Activated CD8-positive, alpha-beta memory T cell treated with anti-CD3 and anti-CD28 coated beads, Interleukin-2, amount 10 ng/mL, durations not matched to agents 7 days and 5 days (primary cell): ENCODE data around the gene OR5P2. TPM values are rescaled to one million over a fixed set of nuclear protein-coding genes. Genes with fewer than 3 reads are reported as not detected.
"Not testable (repeated sequence)": the region's sequence is repeated elsewhere in the genome, so short reads cannot be mapped to it uniquely, and the experiment has no call there.

Experiments used
- ATAC-seq: fragments of 150-1000 bp; cut with Tn5 transposase; one replicate; pipeline ENCODE4 v1.10.0; 2021; ENCODE audit warnings: moderate library complexity
- CTCF ChIA-PET: fragments of 350-600 bp; sonication (Branson Sonifier 250); formaldehyde crosslinking; loops from one replicate; lab custom pipeline; 2021; ENCODE audit warnings: antibody characterized with exemption; lab: Charles Lee
- DNase-seq: peaks from one replicate; pipeline ENCODE4 v3.0.0-alpha.2; 2020
- H3K27ac Mint-ChIP-seq: one replicate; pipeline ENCODE4 v1.8.0; 2021; ENCODE audit warnings: mild to moderate bottlenecking, mixed read lengths
- H3K27me3 Mint-ChIP-seq: one replicate; pipeline ENCODE4 v1.8.0; 2021; ENCODE audit warnings: mixed read lengths
- H3K36me3 Mint-ChIP-seq: one replicate; pipeline ENCODE4 v1.8.0; 2021; ENCODE audit warnings: mild to moderate bottlenecking, mixed read lengths
- H3K4me1 Mint-ChIP-seq: one replicate; pipeline ENCODE4 v1.8.0; 2021; ENCODE audit warnings: mixed read lengths
- H3K4me3 Mint-ChIP-seq: one replicate; pipeline ENCODE4 v1.8.0; 2021; ENCODE audit warnings: mild to moderate bottlenecking, moderate library complexity, mixed read lengths
- H3K9me3 Mint-ChIP-seq: one replicate; pipeline ENCODE4 v1.8.0; 2022; ENCODE audit warnings: low read depth, mixed read lengths
- total RNA-seq, 2 experiments: library from RNA; stranded (reverse); gene quantifications; one replicate each; pipeline ENCODE4 v1.2.3, GENCODE V29; 2021

Gene OR5P2, protein sequence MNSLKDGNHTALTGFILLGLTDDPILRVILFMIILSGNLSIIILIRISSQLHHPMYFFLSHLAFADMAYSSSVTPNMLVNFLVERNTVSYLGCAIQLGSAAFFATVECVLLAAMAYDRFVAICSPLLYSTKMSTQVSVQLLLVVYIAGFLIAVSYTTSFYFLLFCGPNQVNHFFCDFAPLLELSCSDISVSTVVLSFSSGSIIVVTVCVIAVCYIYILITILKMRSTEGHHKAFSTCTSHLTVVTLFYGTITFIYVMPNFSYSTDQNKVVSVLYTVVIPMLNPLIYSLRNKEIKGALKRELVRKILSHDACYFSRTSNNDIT
- total RNA-seq = not detected

- ATAC-seq (no peak), DNase-seq (no peak)
- Mint-ChIP-seq H3K27ac (no peak within 1 kb of the TSS), H3K9me3 (no peaks in the 10 kb centered on the region), H3K4me3 (no peak within 1 kb of the TSS), H3K27me3 (no peaks in the 10 kb centered on the region), H3K36me3 (no peaks in the 10 kb centered on the region), H3K4me1 (no peaks in the 10 kb centered on the region)
- CTCF ChIA-PET = no interaction called here
These were observed at the start of gene OR5P2 for GRCh38 chr11:7796842-7797241. OR5P2 (minus strand) TSS chr11:7796942; CDS start chr11:7796942, 0 bp downstream.

GRCh38 chr11:7846003-7846402, 49.3 kb upstream of the OR5P2 start:
- Mint-ChIP-seq H3K4me3 (no peak overlapping the region), H3K36me3 (no peaks in the 10 kb centered on the region), H3K27me3 (peaks cover 2% of the 10 kb centered on the region), H3K9me3 (no peaks in the 10 kb centered on the region), H3K4me1 (no peaks in the 10 kb centered on the region), H3K27ac (no peak overlapping the region)
- CTCF ChIA-PET = no interaction called here
- ATAC-seq (no peak), DNase-seq (no peak)

DNA sequence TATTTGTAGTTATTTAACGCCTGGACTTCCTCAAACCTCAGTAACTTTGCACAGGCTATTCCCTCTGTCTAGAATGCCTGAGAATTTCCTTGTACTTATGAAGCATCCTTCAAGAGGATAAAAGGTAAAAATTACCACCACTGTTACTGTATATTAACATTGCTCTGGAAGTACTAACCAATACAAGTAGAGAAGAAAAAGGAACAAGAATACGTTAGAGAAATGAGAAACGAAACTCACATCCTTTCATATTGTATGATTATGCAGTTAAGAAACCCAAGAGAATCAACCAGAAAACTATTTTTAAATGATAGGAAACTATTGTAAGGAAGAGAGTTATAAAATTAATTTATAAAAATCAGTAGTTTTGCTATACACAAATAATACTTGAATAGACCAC, 48.2 kb upstream of the OR5P2 start:
- H3K4me3 Mint-ChIP-seq = no peak overlapping the region
- DNase-seq (no peak), ATAC-seq (no peak)
- no peak overlapping the region for H3K27ac Mint-ChIP-seq
- H3K9me3 Mint-ChIP-seq = no peaks in the 10 kb centered on the region
- peaks cover 2% of the 10 kb centered on the region for H3K27me3 Mint-ChIP-seq
- H3K36me3 Mint-ChIP-seq = no peaks in the 10 kb centered on the region
- H3K4me1 Mint-ChIP-seq = no peaks in the 10 kb centered on the region
- CTCF ChIA-PET = no interaction called here

GRCh38 chr11:7844521-7844920, 47.8 kb upstream of the OR5P2 start:
- Mint-ChIP-seq H3K4me1 (no peaks in the 10 kb centered on the region), H3K27me3 (peaks cover 2% of the 10 kb centered on the region), H3K4me3 (no peak overlapping the region), H3K36me3 (no peaks in the 10 kb centered on the region), H3K27ac (no peak overlapping the region), H3K9me3 (no peaks in the 10 kb centered on the region)
- no peak for ATAC-seq
- DNase-seq = no peak
- CTCF ChIA-PET = no interaction called here

GRCh38 chr11:7840578-7840977, 43.8 kb upstream of the OR5P2 start:
- Mint-ChIP-seq H3K4me1 (no peaks in the 10 kb centered on the region), H3K36me3 (no peaks in the 10 kb centered on the region), H3K4me3 (no peak overlapping the region), H3K27ac (no peak overlapping the region), H3K27me3 (peaks cover under 1% of the 10 kb centered on the region), H3K9me3 (no peaks in the 10 kb centered on the region)
- ATAC-seq (no peak), DNase-seq (no peak)
- CTCF ChIA-PET = no interaction called here

GRCh38 chr11:7833527-7833926, 36.8 kb upstream of the OR5P2 start:
- Mint-ChIP-seq H3K4me1 (no peaks in the 10 kb centered on the region), H3K9me3 (no peaks in the 10 kb centered on the region), H3K27ac (no peak overlapping the region), H3K36me3 (no peaks in the 10 kb centered on the region), H3K4me3 (no peak overlapping the region), H3K27me3 (no peaks in the 10 kb centered on the region)
- no peak for DNase-seq
- no peak for ATAC-seq
- CTCF ChIA-PET = no interaction called here

DNA sequence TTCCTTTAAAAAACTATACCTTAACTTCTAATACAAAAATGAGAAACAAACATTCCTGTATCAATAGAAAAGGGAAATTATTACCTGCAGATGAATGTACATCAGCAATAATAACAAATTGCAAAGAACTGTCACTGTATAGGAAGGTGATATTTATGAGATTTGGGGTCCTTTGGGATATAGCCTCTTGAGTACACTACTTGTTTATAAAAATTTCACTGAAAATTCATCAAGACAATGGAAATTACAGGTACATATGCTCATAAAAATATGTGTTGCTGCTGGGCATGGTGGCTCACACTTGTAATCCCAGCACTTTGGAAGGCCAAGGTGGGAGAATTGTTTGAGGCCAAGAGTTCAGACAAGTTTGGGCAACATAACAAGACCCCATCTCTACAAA, 34.0 kb upstream of the OR5P2 start, which contains the start of gene OR5P3:
Gene OR5P3 (minus strand): TSS at position 101 of the 400 bp plus-strand sequence.
- Mint-ChIP-seq H3K36me3 (no peaks in the 10 kb centered on the region), H3K27me3 (no peaks in the 10 kb centered on the region), H3K4me1 (no peaks in the 10 kb centered on the region), H3K27ac (no peak within 1 kb of the TSS), H3K9me3 (no peaks in the 10 kb centered on the region), H3K4me3 (no peak within 1 kb of the TSS)
- no peak for ATAC-seq
- DNase-seq = no peak
- CTCF ChIA-PET = no interaction called here

DNA sequence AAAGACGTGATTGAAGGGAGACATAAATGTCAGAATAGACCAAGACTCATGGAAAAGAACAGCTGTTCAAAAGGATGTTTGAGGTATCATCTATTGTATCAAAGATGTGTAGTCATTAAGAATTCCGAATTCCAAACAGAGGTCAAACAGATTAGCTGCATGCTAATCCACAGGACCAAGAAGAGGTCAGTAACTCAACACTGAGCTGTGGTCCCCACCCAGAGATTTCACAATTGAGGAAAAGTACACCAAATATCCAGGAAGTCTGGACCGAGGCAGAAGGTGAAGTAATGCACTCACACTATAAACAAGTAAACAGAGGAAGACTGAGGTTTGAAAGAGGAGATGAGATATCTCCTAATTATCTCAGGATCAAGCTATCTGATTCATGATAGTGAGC, 29.6 kb upstream of the OR5P2 start:
- Mint-ChIP-seq H3K4me1 (no peaks in the 10 kb centered on the region), H3K27ac (no peak overlapping the region), H3K27me3 (no peaks in the 10 kb centered on the region), H3K4me3 (no peak overlapping the region), H3K36me3 (no peaks in the 10 kb centered on the region), H3K9me3 (no peaks in the 10 kb centered on the region)
- ATAC-seq (no peak), DNase-seq (no peak)
- CTCF ChIA-PET = no interaction called here

- H3K27ac Mint-ChIP-seq, H3K27me3 Mint-ChIP-seq, H3K36me3 Mint-ChIP-seq, CTCF ChIA-PET, H3K4me1 Mint-ChIP-seq, H3K9me3 Mint-ChIP-seq, H3K4me3 Mint-ChIP-seq, DNase-seq, ATAC-seq: not testable (repeated sequence)
These were observed 23.7 kb upstream of the OR5P2 start for GRCh38 chr11:7820417-7820816.

- H3K4me1 Mint-ChIP-seq, H3K36me3 Mint-ChIP-seq, H3K27ac Mint-ChIP-seq, H3K9me3 Mint-ChIP-seq, H3K27me3 Mint-ChIP-seq, ATAC-seq, CTCF ChIA-PET, H3K4me3 Mint-ChIP-seq, DNase-seq: not testable (repeated sequence)
These were observed 18.2 kb upstream of the OR5P2 start for GRCh38 chr11:7814897-7815296.

DNA sequence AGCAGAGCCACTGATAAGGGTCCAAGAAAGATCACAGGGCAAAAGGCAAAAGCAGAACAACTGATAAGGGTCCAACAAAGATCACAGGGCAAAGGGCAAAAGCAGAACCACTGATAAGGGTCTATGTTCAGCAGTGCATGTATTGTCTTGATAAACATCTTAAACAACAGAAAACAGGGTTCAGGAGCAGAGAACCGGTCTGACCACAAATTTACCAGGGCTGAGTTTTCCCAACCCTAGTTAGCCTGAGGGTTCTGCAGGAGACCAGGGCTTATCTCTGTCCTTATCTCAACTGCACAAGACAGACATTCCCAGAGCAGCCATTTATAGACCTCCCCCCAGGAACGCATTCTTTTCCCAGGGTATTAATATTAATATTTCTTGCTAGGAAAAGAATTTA, 13.6 kb upstream of the OR5P2 start:
- H3K27me3 Mint-ChIP-seq, ATAC-seq, DNase-seq, CTCF ChIA-PET, H3K4me3 Mint-ChIP-seq, H3K9me3 Mint-ChIP-seq, H3K36me3 Mint-ChIP-seq, H3K4me1 Mint-ChIP-seq, H3K27ac Mint-ChIP-seq: not testable (repeated sequence)

DNA sequence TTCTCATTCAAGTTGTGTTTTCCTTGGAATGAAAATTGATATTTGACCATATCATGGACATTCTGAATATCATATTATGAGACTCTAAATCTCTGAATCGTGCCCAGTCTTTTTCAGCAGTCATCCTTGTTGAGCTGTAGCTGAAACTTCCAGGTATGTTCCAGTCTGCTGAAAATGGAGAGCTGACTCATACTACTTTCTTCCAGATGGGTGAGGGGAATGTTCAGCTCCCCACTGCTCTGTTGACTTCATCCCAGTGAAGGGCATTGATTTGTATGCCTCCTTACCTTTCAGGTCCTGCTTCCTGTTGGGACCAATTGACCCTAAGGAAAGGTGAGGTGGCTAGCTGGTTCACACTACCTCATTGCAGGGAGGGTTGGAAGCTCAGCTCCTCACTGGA, 3.5 kb downstream of the OR5P2 start:
- Mint-ChIP-seq H3K4me3 (no peak overlapping the region), H3K27ac (no peak overlapping the region), H3K4me1 (no peaks in the 10 kb centered on the region), H3K9me3 (peaks cover 2% of the 10 kb centered on the region), H3K27me3 (no peaks in the 10 kb centered on the region), H3K36me3 (no peaks in the 10 kb centered on the region)
- CTCF ChIA-PET = no interaction called here
- no peak for ATAC-seq
- DNase-seq = no peak

DNA sequence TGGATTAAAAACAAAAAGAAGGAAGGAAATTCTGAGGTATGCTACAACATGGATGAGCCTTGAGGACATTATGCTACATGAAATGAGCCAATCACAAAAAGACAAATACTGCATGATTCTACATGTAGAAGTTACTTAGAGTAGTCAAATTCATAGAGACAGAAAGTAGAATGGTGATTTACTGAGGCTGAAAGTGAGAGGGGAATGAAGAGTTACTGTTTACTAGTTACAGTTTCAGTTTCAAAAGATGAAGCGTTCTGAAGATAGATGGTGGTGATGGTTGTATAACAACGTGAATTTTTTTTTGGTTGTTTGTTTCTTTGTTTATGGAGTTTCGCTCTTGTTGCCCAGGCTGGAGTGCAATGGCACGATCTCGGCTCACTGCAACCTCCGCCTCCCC, 9.5 kb downstream of the OR5P2 start:
- Mint-ChIP-seq H3K4me3 (no peak overlapping the region), H3K4me1 (no peaks in the 10 kb centered on the region), H3K36me3 (no peaks in the 10 kb centered on the region), H3K27me3 (no peaks in the 10 kb centered on the region), H3K27ac (no peak overlapping the region), H3K9me3 (peaks cover 2% of the 10 kb centered on the region)
- CTCF ChIA-PET = no interaction called here
- DNase-seq (no peak), ATAC-seq (no peak)

DNA sequence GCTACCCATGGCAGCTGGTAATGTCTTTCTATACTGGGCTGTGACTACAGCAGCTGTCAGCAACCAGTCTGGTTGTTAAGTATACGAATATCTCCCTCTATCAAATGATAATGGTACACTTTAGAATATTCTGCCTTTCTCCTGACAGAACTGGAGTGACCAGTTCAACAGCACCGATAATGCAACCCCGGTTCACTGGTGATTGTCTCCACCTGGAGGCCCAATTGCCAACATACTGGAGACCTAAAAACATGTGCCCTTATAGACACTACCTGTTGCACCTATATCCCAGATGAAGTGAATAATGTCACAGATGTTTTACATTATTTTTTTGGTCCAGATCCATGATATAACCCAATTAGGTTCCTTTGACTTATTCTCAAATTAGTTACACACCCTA, 21.1 kb downstream of the OR5P2 start:
- Mint-ChIP-seq H3K4me1 (no peaks in the 10 kb centered on the region), H3K27ac (no peak overlapping the region), H3K9me3 (no peaks in the 10 kb centered on the region), H3K36me3 (no peaks in the 10 kb centered on the region), H3K4me3 (no peak overlapping the region), H3K27me3 (no peaks in the 10 kb centered on the region)
- CTCF ChIA-PET = no interaction called here
- DNase-seq = no peak
- no peak for ATAC-seq
